HCT116 (cell line): ENCODE data around the gene CACNA1C.

Source experiments
- CTCF ChIP-seq, 3 experiments: fragments of 200-600 bp in 1 of 3; sonication (generic) in 1 of 3; IDR thresholded peaks in 2 of 3; conservative IDR thresholded peaks in 1 of 3; 2 replicates each; pipeline ENCODE4 v1.5.1; 2012 to 2017; ENCODE audit warnings: low read depth in 2 of 3, low read length in 2 of 3, antibody characterized with exemption in 1 of 3, borderline replicate concordance in 1 of 3, control low read depth in 1 of 3, mild to moderate bottlenecking in 1 of 3, mixed read lengths in 1 of 3, mixed run types in 1 of 3, moderate library complexity in 1 of 3; ENCODE audit not compliant: insufficient read depth in 1 of 3
- EGR1 ChIP-seq: IDR thresholded peaks from 2 replicates; pipeline ENCODE4 v1.6.1; 2012; ENCODE audit warnings: low read depth
- EZH2 ChIP-seq: fragments of 200-600 bp; sonication (generic); IDR thresholded peaks from 2 replicates; pipeline ENCODE4 v1.6.1; 2017; ENCODE audit warnings: antibody characterized with exemption, mixed run types
- POLR2A ChIP-seq: IDR thresholded peaks from 2 replicates; pipeline ENCODE4 v1.7.0; 2011; ENCODE audit warnings: borderline replicate concordance; ENCODE audit not compliant: insufficient read depth, insufficient read length; ENCODE audit errors: extremely low read depth
- SIN3A ChIP-seq: IDR thresholded peaks from 2 replicates; pipeline ENCODE4 v1.6.1; 2012; ENCODE audit warnings: low read depth
- SRF ChIP-seq: IDR thresholded peaks from 2 replicates; pipeline ENCODE4 v1.6.1; 2012; ENCODE audit warnings: low read depth
- TCF7L2 ChIP-seq: IDR thresholded peaks from 2 replicates; pipeline ENCODE4 v1.7.0; 2011; ENCODE audit warnings: borderline replicate concordance, inconsistent platforms; ENCODE audit not compliant: insufficient read depth, insufficient read length; ENCODE audit errors: extremely low read depth
- TF ChIP-seq, protein P1 (sequence below): IDR thresholded peaks from 2 replicates; pipeline ENCODE4 v1.6.1; 2011; ENCODE audit warnings: mild to moderate bottlenecking, low read length, moderate library complexity; ENCODE audit not compliant: insufficient replicate concordance; ENCODE audit errors: extremely low read depth

DNA sequence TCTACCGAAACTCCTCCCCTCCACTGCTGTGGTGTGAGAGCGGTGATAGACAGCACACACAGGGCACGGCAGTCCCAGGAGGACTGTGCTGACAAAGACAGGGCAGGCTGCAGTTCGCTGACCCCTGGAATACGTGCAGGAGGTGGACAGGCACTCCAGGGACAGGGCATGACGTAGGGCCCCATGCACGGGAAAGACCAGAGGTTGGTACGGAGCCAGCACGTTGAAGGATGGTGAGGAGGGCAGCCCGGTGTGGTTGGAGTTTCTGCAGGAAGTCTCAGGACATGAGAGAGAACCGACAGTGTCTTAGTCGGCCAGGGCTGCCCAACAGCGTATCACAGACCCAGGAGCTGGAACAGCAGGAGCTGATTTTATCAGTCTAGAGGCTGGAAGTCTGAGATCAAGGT, 487.8 kb downstream of the CACNA1C start:
- TF ChIP-seq SRF (no peak), CTCF (IDR thresholded peaks at IDR 0.05 in 2 of 3, conservative IDR thresholded peaks at IDR 0.05 in 1 of 3; ENCODE audit: borderline replicate concordance in 1 of 3, insufficient read depth in 1 of 3, low read depth in 2 of 3, low read length in 2 of 3) (no peak), EGR1 (no peak), POLR2A (no peak), TCF7L2 (no peak), SIN3A (no peak), EZH2 (no peak)
- TF ChIP-seq, protein P1, sequence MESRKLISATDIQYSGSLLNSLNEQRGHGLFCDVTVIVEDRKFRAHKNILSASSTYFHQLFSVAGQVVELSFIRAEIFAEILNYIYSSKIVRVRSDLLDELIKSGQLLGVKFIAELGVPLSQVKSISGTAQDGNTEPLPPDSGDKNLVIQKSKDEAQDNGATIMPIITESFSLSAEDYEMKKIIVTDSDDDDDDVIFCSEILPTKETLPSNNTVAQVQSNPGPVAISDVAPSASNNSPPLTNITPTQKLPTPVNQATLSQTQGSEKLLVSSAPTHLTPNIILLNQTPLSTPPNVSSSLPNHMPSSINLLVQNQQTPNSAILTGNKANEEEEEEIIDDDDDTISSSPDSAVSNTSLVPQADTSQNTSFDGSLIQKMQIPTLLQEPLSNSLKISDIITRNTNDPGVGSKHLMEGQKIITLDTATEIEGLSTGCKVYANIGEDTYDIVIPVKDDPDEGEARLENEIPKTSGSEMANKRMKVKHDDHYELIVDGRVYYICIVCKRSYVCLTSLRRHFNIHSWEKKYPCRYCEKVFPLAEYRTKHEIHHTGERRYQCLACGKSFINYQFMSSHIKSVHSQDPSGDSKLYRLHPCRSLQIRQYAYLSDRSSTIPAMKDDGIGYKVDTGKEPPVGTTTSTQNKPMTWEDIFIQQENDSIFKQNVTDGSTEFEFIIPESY, result no peak
